G401 (cell line): Measurements from ENCODE around the gene SLC7A10. TPM values are rescaled to one million over a fixed set of nuclear protein-coding genes. Genes with fewer than 3 reads are reported as not detected.
"Not testable (repeated sequence)": the region's sequence is repeated elsewhere in the genome, so short reads cannot be mapped to it uniquely, and the experiment has no call there.

ENCODE experiments used
- DNase-seq: peaks from one replicate; pipeline ENCODE4 v3.0.0-alpha.2; 2015; ENCODE audit warnings: low spot score
- in situ Hi-C: cut with HindIII; loops from 2 replicates; pipeline ENCODE4 v1.10.0; 2016; ENCODE audit warnings: low sequenced_read_pairs, mixed read lengths
- total RNA-seq: library from RNA; depleted of rRNA; stranded (reverse); fragments of >200 nt; shearing (Covaris generic); gene quantifications from 2 replicates; pipeline ENCODE4 v1.2.3, GENCODE V29; 2014; rRNA removed

The SLC7A10 gene
- total RNA-seq, 1 experiment from 2014 or later = not detected

DNA sequence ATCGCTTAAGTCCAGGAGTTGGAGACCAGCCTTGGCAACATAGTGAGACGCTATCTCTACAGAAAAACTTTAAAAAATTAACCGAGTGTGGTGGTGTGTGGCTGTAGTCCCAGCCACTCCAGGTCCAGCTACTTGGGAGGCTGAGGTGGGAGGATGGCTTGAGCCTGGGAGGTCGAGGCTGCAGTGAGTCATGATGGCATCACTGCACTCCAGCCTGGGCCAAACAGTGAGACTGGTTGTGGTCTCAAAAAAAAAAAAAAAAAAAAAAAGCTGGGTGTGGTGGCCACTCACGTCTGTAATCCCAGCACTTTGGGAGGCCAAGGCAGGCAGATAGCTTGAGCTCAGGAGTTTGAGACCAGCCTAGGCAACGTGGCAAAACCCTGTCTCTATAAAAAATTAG is 59.6 kb downstream of the SLC7A10 start:
- DNase-seq = not testable (repeated sequence)
- in situ Hi-C loops = loop anchor here (10.0 kb wide), 1 partner anchor 249 kb away; no protein-coding TSS in a partner anchor

DNA sequence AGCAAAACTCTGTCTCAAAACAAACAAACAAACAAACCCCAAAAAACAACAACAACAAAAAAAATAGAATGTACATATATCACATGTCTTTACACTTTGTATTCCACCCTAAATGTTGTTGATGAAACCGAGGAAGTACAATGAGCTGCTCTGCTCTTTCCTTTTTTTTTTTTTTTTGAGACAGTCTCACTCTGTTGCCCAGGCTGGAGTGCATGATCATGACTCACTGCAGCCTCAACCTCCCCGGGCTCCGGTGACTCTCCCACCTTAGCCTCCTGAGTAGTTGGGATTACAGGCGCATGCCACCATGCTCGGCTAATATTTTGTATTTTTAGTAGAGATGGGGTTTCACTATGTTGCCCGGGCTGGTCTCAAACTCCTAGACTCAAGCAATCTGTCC is 62.2 kb downstream of the SLC7A10 start:
- DNase-seq = no peak
- in situ Hi-C loops = loop anchor here (10.0 kb wide), 1 partner anchor 251 kb away; no protein-coding TSS in a partner anchor

DNA sequence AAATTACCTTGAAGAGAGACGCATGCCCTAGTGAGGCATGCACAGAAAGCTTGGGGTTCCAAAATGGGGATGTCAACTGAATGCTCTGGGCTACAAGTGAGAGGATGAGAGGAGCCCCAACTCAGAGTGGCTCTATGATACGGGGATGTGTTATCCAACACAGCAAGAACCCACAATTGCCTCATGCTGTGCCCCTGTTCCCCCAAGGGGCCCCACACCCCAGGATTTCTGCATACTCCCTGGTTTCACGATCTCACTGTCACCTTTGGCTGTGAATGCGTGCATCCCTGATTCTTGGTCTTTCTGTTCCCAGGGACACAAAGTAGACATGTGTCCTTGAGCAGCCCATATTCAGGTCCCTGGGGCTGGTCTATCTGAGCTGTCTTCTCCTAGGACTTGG is 64.4 kb downstream of the SLC7A10 start:
- no peak for DNase-seq
- in situ Hi-C loops = loop anchor here (10.0 kb wide), 1 partner anchor 254 kb away; no protein-coding TSS in a partner anchor

DNA sequence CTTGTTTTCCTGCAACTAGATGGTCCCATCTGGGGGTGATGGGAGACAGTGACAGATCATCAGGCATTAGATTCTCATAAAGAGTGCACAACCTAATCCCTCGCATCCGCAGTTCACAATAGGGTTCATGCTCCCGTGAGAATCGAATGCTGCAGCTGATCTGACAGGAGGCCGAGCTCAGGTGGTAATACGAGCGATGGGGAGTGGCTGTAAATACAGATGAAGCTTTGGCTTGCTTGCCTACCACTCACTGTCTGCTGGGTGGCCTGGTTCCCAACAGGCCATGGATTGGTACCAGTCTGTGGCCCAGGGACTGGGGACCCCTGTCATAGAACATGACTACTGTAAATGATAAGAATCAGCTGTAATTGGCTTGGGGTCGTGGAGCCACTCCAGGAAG is 65.8 kb downstream of the SLC7A10 start:
- in situ Hi-C loops = loop anchor here (10.0 kb wide), 1 partner anchor 255 kb away; no protein-coding TSS in a partner anchor
- no peak for DNase-seq

DNA sequence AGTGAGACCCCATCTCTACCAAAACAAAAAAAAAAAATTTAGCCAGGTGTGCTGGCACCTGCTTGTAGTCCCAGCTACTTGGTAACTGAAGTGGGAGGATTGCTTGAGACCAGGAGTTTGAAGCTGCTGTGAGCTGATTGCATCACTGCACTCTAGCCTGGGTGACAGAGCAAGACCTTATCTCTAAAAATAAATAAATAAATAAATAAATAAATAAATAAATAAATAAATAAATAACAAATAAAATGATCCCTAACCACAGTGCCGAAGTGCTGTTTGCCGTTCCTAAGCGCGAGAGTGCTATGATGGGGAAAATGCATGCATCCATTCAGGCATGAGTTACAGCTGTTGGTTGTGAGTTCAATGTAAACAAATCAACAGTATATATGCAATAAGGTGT is 66.5 kb downstream of the SLC7A10 start:
- in situ Hi-C loops = no loop called here

More for the DNA sequence above, 66.5 kb downstream of the SLC7A10 start:
- DNase-seq = no peak

Other genes with a start within 250 kb of the SLC7A10 start
- gene RHPN2, start 161.0 kb downstream of the SLC7A10 start, total RNA-seq = 10.1 and 10.6 TPM in 2 replicates
- 5.9 and 7.7 TPM in 2 replicates for gene GPATCH1, start 144.7 kb downstream of the SLC7A10 start, total RNA-seq
- gene WDR88, start 93.7 kb downstream of the SLC7A10 start, total RNA-seq = not detected in 2 replicates
- 66.4 and 81.7 TPM in 2 replicates for gene LRP3, start 31.5 kb downstream of the SLC7A10 start, total RNA-seq
- gene CEBPA, start 76.7 kb upstream of the SLC7A10 start, total RNA-seq = 9.8 and 10.9 TPM in 2 replicates
- gene CEBPG, start 147.9 kb upstream of the SLC7A10 start, total RNA-seq = 8.2 and 22.1 TPM in 2 replicates